ENCODE measurements around the gene UBAC2.

UBAC2 gene

GRCh38 chr13:99301913-99302636, 101.4 kb downstream of the UBAC2 start:
- in situ Hi-C loops (cut with MboI; ENCODE audit: low pct_unique_long_range_greater_than_20kb, low sequenced_read_pairs) = no loop called here
- DNase-seq = no peak

- in situ Hi-C loops (cut with MboI; ENCODE audit: low pct_unique_long_range_greater_than_20kb, low sequenced_read_pairs) = no loop called here
- DNase-seq = no peak
Measured at GRCh38 chr13:99302637-99303505, 102.2 kb downstream of the UBAC2 start.

- no peak for DNase-seq
- in situ Hi-C loops (cut with MboI; ENCODE audit: low pct_unique_long_range_greater_than_20kb, low sequenced_read_pairs) = no loop called here
Measured at GRCh38 chr13:99303863-99304521, 103.3 kb downstream of the UBAC2 start.

- DNase-seq = no peak
- in situ Hi-C loops (cut with MboI; ENCODE audit: low pct_unique_long_range_greater_than_20kb, low sequenced_read_pairs) = no loop called here
Measured at GRCh38 chr13:99304541-99304940, 103.9 kb downstream of the UBAC2 start.

- DNase-seq = no peak
- in situ Hi-C loops (cut with MboI; ENCODE audit: low pct_unique_long_range_greater_than_20kb, low sequenced_read_pairs) = no loop called here
Measured at GRCh38 chr13:99305158-99305557, 104.5 kb downstream of the UBAC2 start.

- DNase-seq = no peak
- in situ Hi-C loops (cut with MboI; ENCODE audit: low pct_unique_long_range_greater_than_20kb, low sequenced_read_pairs) = no loop called here
Measured at GRCh38 chr13:99305566-99305965, 104.9 kb downstream of the UBAC2 start.

- in situ Hi-C loops (cut with MboI; ENCODE audit: low pct_unique_long_range_greater_than_20kb, low sequenced_read_pairs) = no loop called here
- DNase-seq = no peak
Measured at GRCh38 chr13:99307247-99307646, 106.6 kb downstream of the UBAC2 start, which contains the start of gene GPR183. GPR183 (minus strand) TSS chr13:99307399; CDS start chr13:99296145, 11,254 bp downstream.

GRCh38 chr13:99307648-99308339, 107.1 kb downstream of the UBAC2 start:
- in situ Hi-C loops (cut with MboI; ENCODE audit: low pct_unique_long_range_greater_than_20kb, low sequenced_read_pairs) = no loop called here
- peak; percentile 15 for DNase-seq

- DNase-seq = no peak
- in situ Hi-C loops (cut with MboI; ENCODE audit: low pct_unique_long_range_greater_than_20kb, low sequenced_read_pairs) = no loop called here
Measured at GRCh38 chr13:99308471-99309087, 107.9 kb downstream of the UBAC2 start.

GRCh38 chr13:99310382-99311031, 109.9 kb downstream of the UBAC2 start:
- DNase-seq = no peak
- in situ Hi-C loops (cut with MboI; ENCODE audit: low pct_unique_long_range_greater_than_20kb, low sequenced_read_pairs) = no loop called here

GRCh38 chr13:99311137-99311536, 110.5 kb downstream of the UBAC2 start:
- in situ Hi-C loops (cut with MboI; ENCODE audit: low pct_unique_long_range_greater_than_20kb, low sequenced_read_pairs) = no loop called here
- peak; percentile 17 for DNase-seq

GRCh38 chr13:99311748-99312492, 111.3 kb downstream of the UBAC2 start:
- in situ Hi-C loops (cut with MboI; ENCODE audit: low pct_unique_long_range_greater_than_20kb, low sequenced_read_pairs) = no loop called here
- DNase-seq = no peak

- DNase-seq = peak; percentile 79
- in situ Hi-C loops (cut with MboI; ENCODE audit: low pct_unique_long_range_greater_than_20kb, low sequenced_read_pairs) = no loop called here
Measured at GRCh38 chr13:99312493-99312883, 111.8 kb downstream of the UBAC2 start.

GRCh38 chr13:99313501-99313900, 112.8 kb downstream of the UBAC2 start:
- no peak for DNase-seq
- in situ Hi-C loops (cut with MboI; ENCODE audit: low pct_unique_long_range_greater_than_20kb, low sequenced_read_pairs) = no loop called here

- no peak for DNase-seq
- in situ Hi-C loops (cut with MboI; ENCODE audit: low pct_unique_long_range_greater_than_20kb, low sequenced_read_pairs) = no loop called here
Measured at GRCh38 chr13:99313941-99314340, 113.3 kb downstream of the UBAC2 start.

- in situ Hi-C loops (cut with MboI; ENCODE audit: low pct_unique_long_range_greater_than_20kb, low sequenced_read_pairs) = no loop called here
- no peak for DNase-seq
Measured at GRCh38 chr13:99314640-99315176, 114.1 kb downstream of the UBAC2 start.

- in situ Hi-C loops (cut with MboI; ENCODE audit: low pct_unique_long_range_greater_than_20kb, low sequenced_read_pairs) = no loop called here
- DNase-seq = no peak
Measured at GRCh38 chr13:99315186-99315585, 114.5 kb downstream of the UBAC2 start.

GRCh38 chr13:99316224-99316623, 115.6 kb downstream of the UBAC2 start:
- DNase-seq = no peak
- in situ Hi-C loops (cut with MboI; ENCODE audit: low pct_unique_long_range_greater_than_20kb, low sequenced_read_pairs) = no loop called here
